Uterine smooth muscle cell (primary cell): ENCODE data around the gene CEACAM21. TPM values are rescaled to one million over a fixed set of nuclear protein-coding genes. Genes with fewer than 3 reads are reported as not detected.

Experiments used
- total RNA-seq: library from RNA; depleted of rRNA; stranded (reverse); fragments of >200 nt; gene quantifications from 2 replicates; pipeline ENCODE4 v1.2.3, GENCODE V29; 2014

The CEACAM21 gene
- total RNA-seq, result not detected in 2 replicates

DNA sequence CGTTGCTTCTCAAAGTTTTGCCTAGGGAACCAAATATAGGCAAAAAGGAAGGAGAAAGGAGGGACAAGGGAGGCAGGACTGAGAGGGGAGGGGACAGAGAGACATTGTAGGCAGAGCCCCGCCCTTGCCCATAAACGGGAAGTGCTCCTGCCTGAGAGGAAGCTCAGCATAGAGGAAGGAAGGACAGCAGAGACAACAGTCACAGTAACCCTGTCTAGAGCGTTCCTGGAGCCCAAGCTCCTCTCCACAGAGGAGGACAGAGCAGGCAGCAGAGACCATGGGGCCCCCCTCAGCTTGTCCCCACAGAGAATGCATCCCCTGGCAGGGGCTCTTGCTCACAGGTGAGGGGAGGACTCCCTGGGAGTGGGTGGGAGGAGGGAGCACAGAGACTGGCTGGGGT lies at the start of gene CEACAM21:
CEACAM21 (plus strand) TSS at position 169 of the 400 bp plus-strand sequence; CDS start at position 278, 109 bp downstream.

DNA sequence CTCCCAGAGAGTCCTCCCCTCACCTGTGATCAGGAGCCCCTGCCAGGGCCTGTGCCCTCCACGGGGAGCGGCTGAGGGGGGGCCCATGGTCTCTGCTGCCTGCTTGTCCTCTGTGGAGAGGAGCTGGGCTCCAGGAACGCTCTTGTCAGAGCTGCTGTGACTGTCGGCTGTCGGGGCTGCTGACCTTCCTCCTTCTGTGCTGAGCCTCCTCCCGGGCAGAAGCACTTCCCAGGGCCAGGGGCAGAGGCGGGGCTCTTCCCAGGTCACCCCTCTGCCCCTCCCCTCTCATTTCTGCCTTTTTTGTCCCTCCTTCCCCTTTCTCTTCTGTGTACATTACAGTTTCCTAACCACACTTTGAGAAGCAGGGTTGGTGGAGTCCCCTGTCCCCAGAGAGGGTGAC lies 50.9 kb downstream of the CEACAM21 start, which contains the start of gene CEACAM4:
CEACAM4 (minus strand) TSS at position 198 of the 400 bp plus-strand sequence; CDS start at position 87, 111 bp downstream.

Other genes with a start within 250 kb of the CEACAM21 start
- gene TGFB1, start 222.2 kb upstream of the CEACAM21 start, total RNA-seq, result 8.7 and 11.5 TPM in 2 replicates
- 4.7 and 5.9 TPM in 2 replicates for gene B9D2, start 212.0 kb upstream of the CEACAM21 start, total RNA-seq
- gene TMEM91, start 199.6 kb upstream of the CEACAM21 start, total RNA-seq, result 3.4 and 10.7 TPM in 2 replicates
- 11.5 and 18.0 TPM in 2 replicates for gene EXOSC5, start 178.8 kb upstream of the CEACAM21 start, total RNA-seq
- 23.6 and 26.1 TPM in 2 replicates for gene BCKDHA, start 178.3 kb upstream of the CEACAM21 start, total RNA-seq
- 1.5 TPM in 2 replicates for gene B3GNT8, start 148.8 kb upstream of the CEACAM21 start, total RNA-seq
- 42.5 and 44.4 TPM in 2 replicates for gene DMAC2, start 136.3 kb upstream of the CEACAM21 start, total RNA-seq
- not detected in 2 replicates for gene ERICH4, start 133.0 kb upstream of the CEACAM21 start, total RNA-seq
- gene CEACAM4, start 50.9 kb downstream of the CEACAM21 start, total RNA-seq, result not detected in 2 replicates
- not detected in 2 replicates for gene CEACAM7, start 112.1 kb downstream of the CEACAM21 start, total RNA-seq
- not detected in 2 replicates for gene CEACAM5, start 132.5 kb downstream of the CEACAM21 start, total RNA-seq
- gene CEACAM6, start 179.4 kb downstream of the CEACAM21 start, total RNA-seq, result not detected in 2 replicates
- not detected in 2 replicates for gene CEACAM3, start 220.4 kb downstream of the CEACAM21 start, total RNA-seq